ENCODE results near the gene DDIT3.
"Not testable (repeated sequence)": the region's sequence is repeated elsewhere in the genome, so short reads cannot be mapped to it uniquely, and the experiment has no call there.

DDIT3 gene

GRCh38 chr12:57517187-57517586 lies 3.1 kb downstream of the DDIT3 start:
- no peak overlapping the region for H3K4me3 ChIP-seq (ENCODE audit: control insufficient read depth, low read depth, low read length)
- no peak for DNase-seq (ENCODE audit: low read depth)
- TF ChIP-seq CTCF (IDR thresholded peaks at IDR 0.05; ENCODE audit: control insufficient read depth, insufficient read depth, low read depth, low read length, missing control alignments), result no peak

DNA sequence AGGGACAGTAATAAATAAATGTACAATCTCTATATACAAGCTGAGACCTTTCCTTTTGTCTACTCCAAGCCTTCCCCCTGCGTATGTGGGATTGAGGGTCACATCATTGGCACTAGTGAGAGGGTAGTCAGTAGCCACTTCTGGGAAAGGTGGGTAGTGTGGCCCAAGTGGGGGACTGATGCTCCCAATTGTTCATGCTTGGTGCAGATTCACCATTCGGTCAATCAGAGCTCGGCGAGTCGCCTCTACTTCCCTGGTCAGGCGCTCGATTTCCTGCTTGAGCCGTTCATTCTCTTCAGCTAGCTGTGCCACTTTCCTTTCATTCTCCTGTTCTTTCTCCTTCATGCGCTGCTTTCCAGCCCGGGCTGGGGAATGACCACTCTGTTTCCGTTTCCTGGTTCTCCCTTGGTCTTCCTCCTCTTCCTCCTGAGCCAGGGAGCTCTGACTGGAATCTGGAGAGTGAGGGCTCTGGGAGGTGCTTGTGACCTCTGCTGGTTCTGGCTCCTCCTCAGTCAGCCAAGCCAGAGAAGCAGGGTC lies 3.6 kb downstream of the DDIT3 start:
- TF ChIP-seq CTCF (IDR thresholded peaks at IDR 0.05; ENCODE audit: control insufficient read depth, insufficient read depth, low read depth, low read length, missing control alignments), result no peak
- DNase-seq (ENCODE audit: low read depth), result no peak
- H3K4me3 ChIP-seq (ENCODE audit: control insufficient read depth, low read depth, low read length), result no peak overlapping the region

DNA sequence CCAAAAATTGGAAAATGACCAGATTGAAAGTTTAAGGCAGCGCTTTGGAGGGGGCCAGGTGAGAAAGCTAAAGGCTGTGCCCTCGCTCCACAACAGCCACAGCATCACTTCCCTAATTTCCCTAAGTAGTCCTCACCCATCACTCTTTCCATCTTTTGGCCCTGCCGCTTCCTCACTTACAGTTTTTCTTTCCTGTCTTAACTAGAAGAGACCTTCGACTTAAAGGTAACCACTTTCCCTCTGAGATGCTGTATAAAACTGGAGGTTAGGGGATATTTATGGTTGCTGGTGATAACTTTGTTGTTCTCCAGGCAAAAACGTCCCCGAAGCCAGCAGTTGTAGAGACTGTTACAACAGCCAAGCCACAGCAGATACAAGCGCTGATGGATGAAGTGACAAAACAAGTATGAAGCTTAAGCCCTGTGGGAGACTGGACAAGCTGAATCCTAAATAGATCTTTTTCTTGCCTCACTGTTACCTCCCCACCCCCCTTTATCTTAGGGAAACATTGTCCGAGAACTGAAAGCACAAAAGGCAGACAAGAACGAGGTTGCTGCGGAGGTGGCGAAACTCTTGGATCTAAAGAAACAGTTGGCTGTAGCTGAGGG lies 4.3 kb downstream of the DDIT3 start:
- H3K4me3 ChIP-seq (ENCODE audit: control insufficient read depth, low read depth, low read length), result no peak overlapping the region
- DNase-seq (ENCODE audit: low read depth), result no peak

GRCh38 chr12:57515408-57515933 lies 4.8 kb downstream of the DDIT3 start:
- DNase-seq (ENCODE audit: low read depth), result no peak
- no peak for TF ChIP-seq CTCF (IDR thresholded peaks at IDR 0.05; ENCODE audit: control insufficient read depth, insufficient read depth, low read depth, low read length, missing control alignments)
- H3K4me3 ChIP-seq (ENCODE audit: control insufficient read depth, low read depth, low read length), result no peak overlapping the region

More for the DNA sequence above, 4.3 kb downstream of the DDIT3 start:
- no peak for TF ChIP-seq CTCF (IDR thresholded peaks at IDR 0.05; ENCODE audit: control insufficient read depth, insufficient read depth, low read depth, low read length, missing control alignments)

- no peak overlapping the region for H3K4me3 ChIP-seq (ENCODE audit: control insufficient read depth, low read depth, low read length)
- no peak for DNase-seq (ENCODE audit: low read depth)
- TF ChIP-seq CTCF (IDR thresholded peaks at IDR 0.05; ENCODE audit: control insufficient read depth, insufficient read depth, low read depth, low read length, missing control alignments), result no peak
Observed at GRCh38 chr12:57514720-57515407, 5.5 kb downstream of the DDIT3 start.

DNA sequence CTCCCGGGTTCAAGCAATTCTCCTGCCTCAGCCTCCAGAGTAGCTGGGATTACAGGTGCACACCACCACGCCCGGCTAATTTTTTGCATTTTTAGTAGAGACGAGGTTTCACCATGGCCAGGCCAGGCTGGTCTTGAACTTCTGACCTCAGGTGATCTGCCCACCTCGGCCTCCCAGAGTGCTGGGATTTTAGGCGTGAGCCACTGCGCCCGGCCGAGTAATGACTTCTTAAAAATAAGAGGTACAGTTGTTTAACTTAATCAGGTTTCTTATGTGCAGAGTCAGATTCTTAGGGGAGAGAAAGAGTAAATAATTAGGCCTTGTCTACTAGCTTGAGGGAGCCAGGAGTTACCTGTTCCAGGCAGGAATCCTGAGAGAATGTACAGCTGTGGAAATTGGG lies 6.1 kb downstream of the DDIT3 start:
- DNase-seq (ENCODE audit: low read depth); H3K4me3 ChIP-seq (ENCODE audit: control insufficient read depth, low read depth, low read length): not testable (repeated sequence)

GRCh38 chr12:57513677-57514076 lies 6.6 kb downstream of the DDIT3 start:
- DNase-seq (ENCODE audit: low read depth); H3K4me3 ChIP-seq (ENCODE audit: control insufficient read depth, low read depth, low read length): not testable (repeated sequence)
